NAMALWA (cell line): ENCODE data around the gene ZNF205.
"Not testable (repeated sequence)": the region's sequence is repeated elsewhere in the genome, so short reads cannot be mapped to it uniquely, and the experiment has no call there.

ENCODE experiments used
- DNase-seq: peaks from one replicate; pipeline ENCODE4 v3.0.0-alpha.2; 2015; ENCODE audit warnings: low spot score

Gene ZNF205

DNA sequence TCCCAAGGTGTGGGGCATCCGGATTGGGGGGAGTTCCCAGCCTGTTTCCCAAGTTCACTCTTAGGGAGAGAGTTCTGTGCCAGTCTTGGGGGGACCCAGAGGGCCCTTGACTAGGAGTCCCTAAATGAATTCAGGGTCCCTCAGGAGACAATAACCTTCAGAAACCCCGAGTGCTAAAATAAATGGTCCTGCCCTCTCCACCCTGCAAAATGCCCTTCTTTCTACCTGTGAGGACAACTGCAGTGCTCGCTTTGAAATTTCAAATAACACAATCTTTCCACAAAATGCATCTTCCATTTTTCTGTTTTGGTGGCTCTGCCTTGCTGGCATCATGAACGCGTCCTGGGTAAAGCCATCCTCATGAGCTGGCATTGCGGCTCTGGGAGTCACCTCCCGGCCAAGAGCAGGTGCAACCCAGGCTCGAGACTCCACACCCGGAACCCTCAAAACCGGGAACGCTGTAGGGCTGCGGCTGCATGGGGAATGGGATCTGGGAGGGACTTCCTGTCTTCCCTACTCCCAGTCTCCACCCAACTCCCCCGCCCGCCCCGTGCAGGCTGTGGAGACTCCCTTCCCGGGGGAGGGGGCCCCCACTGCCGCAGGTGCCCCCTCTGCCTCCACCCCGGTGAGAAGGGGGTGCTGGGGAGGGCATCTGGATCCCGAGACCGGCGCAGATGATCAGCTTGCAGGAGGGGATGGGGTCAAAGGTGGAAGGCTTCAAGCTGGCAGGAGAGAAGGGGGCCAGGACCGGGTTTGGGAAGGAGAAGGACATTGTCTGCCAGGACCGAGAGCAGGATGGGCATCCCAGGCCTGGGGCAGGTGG lies at the start of gene ZNF205:
Gene ZNF205 (plus strand): TSS at position 529 of the 823 bp plus-strand sequence. CDS start 845 bp downstream, outside the sequence.
- DNase-seq = no peak

DNA sequence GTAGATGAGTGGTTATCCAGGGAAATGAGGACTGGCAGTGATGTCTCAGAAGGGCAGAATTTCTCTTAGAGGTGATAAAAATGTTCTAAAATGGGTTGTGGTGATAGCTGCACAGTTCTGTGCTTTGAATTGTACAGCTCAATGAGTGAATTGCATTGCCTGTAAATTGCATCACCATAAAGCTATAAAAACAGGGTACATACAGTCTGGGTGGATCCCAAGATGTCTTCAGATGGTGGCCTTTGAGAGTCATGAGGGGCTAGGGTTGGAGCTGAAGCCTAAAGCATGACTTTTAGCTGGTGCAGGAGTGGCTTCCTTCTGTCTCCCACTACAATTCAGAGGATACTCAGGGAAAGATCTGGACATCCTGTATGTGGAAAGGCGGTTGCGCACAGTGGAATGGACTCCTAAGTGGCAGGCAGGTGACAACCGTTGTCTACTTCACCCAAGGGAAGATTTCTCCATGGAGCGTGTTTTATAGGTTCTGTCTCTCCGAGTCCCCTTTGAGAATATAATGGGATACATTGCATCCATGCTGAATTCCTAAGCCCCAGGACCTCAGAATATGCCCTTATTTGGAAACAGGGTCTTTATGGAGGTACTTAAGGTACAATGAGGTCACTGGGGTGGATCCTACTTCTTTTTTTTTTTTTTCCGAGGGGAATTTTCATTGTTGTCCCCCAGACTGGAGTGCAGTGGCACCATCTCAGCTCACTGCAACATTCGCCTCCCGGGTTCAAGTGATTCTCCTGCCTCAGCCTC lies 48.6 kb upstream of the ZNF205 start:
- DNase-seq = no peak

DNA sequence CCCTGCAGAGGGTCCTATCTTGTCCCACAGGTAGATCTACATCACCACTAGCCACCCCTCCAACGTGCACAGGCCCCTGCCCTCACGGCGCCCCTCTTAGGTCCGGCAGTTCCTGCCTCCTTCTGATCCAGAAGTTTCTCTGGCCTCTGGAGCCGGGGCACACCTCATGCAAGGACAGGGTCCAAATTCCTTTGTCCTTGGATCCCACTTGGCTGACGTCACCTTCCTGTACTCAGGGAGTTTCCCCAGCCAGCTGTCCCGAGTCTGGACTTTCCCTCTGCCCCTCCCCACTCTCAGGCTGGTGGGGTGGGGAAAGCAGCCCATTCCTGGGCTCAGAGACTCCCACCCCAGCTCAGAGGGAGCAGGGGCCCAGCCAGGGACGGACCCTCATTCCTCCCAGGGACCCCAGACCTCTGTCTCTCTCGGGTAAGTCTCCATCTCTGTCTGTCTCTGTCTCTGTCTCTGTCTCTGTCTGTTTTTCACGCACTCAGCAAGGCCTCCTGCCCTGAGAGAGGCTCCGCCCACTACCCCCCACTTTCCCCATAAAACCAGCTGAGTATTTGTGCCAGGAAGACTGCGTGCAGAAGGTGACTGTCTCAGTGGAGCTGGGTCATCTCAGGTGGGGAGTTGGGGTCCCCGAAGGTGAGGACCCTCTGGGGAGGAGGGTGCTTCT lies 47.2 kb upstream of the ZNF205 start, which contains the start of gene IL32:
Gene IL32 (plus strand): TSS at position 572 of the 673 bp plus-strand sequence. CDS start 172 bp downstream, outside the sequence.
- no peak for DNase-seq

DNA sequence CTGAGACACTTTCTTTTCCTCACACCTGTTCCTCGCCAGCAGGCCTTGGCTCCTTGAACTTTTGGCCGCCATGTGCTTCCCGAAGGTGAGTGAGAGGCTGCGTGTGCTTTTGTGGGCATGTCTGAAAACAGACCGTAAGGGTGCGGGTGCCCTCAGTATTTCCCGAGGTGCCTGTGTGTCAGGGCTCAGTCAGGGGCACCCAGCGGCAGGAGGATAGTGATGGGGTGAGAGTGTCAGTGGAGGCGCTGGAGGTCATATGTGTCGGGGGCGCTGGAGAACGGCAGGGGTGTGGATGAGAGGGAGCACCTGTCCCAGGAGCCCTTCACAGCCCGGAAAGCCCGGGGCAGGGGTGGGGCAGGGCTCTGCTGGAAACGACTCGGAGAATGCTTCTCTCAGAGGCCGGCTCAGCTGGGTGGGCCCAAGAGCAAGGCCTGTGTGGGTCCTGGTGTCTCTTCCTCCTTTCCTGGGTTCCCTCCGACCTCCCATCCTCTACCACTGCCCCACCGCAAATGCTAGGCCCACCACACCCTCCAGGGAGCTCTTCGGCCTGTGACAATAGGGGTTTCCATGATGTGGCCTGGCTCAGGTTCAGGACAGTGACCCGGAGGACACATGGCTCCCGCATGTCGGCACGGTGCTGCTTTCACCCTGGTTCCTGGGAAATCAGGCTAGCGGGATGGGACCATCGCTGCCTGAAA lies 46.5 kb upstream of the ZNF205 start:
- no peak for DNase-seq

- no peak for DNase-seq
These were observed 46.0 kb upstream of the ZNF205 start for GRCh38 chr16:3066440-3066748.

DNA sequence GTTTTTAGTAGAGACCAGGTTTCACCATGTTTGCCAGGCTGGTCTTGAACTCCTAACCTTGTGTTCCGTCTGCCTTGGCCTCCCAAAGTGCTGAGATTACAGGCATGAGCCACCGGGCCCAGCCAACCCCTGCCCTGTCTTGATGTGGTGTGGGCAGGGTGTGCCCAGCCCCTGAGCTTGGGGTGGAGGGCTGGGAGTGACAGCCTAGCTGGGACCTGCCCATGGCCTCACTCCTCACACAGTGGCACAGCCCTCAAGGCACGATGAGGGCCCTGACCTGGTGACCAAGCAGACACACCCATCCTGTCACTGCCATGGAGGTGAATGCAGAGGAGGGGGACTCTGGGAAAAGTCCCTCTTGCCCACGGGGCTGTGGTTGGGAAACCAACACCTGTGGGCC lies 43.9 kb upstream of the ZNF205 start:
- no peak for DNase-seq

DNA sequence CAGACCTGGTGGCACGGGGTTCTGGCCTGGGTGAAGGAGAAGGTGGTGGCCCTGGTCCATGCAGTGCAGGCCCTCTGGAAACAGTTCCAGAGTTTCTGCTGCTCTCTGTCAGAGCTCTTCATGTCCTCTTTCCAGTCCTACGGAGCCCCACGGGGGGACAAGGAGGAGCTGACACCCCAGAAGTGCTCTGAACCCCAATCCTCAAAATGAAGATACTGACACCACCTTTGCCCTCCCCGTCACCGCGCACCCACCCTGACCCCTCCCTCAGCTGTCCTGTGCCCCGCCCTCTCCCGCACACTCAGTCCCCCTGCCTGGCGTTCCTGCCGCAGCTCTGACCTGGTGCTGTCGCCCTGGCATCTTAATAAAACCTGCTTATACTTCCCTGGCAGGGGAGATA lies 43.2 kb upstream of the ZNF205 start:
- DNase-seq = not testable (repeated sequence)

- DNase-seq = no peak
These were observed 41.7 kb upstream of the ZNF205 start for GRCh38 chr16:3070608-3071111.

DNA sequence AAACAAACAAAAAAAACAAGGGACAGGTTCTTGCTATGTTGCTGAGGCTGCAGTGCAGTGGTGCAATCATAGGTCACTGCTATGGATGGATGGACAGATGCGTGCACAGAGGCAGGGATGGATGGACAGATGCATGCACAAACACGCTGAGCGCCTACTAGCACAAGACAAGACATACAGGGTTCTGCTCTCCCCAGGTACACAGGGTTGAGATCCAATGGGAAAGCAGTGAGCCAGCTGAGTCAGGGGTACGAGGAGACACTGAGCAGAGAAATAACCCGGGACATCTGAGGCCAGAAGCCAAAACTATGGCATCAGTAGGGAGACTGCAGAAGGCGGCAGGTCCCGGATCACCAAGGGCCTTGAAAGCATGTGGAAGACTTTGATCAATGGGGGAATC lies 40.7 kb upstream of the ZNF205 start:
- no peak for DNase-seq

- DNase-seq = not testable (repeated sequence)
These were observed 40.2 kb upstream of the ZNF205 start for GRCh38 chr16:3072148-3072547.

DNA sequence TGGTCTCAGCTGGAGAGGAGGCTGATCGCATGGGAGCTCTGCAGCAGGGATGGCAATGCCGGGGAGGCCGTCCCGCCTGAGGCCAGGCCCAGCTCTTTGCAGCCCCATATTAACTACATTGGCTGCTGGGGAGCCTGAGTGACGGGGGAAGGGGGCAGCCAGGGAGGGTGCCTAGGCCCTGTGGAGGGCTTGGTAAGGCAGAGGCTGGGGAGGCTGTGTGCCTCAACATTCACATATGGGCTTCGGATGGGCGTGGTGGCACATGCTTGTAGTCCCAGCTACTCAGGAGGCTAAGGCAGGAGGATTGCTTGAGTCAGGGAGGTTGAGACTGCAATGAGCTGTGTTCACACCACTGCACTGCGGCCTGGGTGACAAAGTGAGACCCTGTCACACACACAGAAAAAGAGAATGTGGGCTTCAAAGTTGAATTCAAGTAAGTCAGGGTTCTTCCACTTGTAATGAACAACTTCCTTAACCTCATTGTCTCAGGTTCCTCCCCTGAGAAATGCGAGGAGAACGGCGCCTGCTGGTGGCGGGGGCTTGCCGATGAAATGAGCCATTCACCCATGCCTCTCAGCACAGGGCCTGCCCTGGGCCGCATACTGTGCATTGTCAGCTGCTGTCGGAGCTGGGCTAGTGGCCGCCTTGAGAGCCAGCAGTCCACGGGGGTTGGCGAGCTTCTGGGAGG lies 39.7 kb upstream of the ZNF205 start:
- not testable (repeated sequence) for DNase-seq

GRCh38 chr16:3073448-3073847 lies 38.9 kb upstream of the ZNF205 start:
- DNase-seq = no peak

DNA sequence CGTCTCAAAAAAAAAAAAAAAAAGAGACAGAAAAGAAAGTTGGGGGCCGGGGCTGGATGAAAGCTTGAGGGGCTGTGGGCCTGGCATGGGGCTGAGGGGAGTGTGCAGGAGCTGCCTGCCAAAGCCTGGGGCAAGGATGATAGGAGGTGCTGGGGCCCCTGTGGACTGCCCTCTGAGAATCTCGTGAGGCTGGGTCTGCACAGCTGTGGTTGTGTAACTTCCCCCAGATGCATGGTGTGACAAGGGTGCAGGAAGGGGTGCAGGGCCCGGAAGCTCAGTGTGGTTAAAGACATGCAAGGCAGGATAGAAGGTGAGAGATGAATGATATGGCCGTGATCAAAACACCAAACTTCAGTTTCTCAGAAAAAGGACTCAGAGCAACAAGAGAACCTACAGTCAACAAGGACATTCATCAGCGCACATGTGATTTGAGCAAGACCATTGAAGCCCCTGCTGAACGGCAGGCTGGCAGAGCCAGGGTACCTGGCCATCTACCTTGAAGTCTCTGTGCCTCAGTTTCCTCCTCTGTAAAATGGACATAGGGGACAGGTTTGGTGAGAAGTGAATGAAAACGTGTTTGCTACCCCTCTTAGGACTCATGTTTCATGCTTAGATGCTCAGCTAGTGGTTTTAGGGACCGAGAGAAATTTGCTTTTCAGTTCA lies 37.4 kb upstream of the ZNF205 start:
- DNase-seq = peak; percentile 68

- DNase-seq = no peak
These were observed 36.9 kb upstream of the ZNF205 start for GRCh38 chr16:3075523-3075915.

DNA sequence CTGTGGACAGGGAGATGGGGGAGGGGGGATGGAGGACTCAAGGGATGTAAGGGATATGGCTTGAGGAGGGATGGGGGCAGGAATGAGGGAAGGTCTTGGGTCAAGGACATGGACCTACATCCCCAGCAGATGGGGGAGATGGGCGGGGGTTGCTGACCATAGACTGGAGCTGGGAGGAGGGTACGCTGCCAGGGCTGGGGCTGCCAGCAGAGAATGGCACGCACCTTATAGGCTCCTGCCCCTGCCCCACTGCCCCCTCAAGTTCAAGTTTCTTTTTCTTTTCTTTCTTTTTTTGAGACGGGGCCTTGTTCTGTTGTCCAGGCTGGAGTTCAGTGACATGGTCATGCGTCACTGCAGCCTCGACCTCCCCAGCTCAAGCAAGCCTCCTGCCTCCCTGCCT lies 36.4 kb upstream of the ZNF205 start:
- DNase-seq = not testable (repeated sequence)

DNA sequence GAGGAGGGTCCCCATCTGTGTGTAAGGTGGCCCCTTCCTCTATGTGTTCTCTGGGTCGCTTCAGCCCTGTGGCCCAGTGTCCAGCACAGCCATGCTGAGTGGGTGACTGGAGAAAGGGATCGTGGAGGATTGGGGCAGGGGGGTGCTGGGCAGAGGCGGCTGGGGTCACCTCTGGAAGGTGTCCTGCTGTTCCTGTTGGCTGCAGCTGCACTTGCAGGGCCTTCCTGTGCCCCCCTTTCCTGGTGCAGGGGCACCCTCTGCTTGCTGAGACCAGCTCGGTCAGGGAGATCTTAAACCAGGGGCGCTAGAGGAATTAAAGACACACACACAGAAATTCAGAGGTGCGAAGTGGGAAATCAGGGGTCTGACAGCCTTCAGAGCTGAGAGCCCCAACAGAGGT lies 35.8 kb upstream of the ZNF205 start:
- no peak for DNase-seq

DNA sequence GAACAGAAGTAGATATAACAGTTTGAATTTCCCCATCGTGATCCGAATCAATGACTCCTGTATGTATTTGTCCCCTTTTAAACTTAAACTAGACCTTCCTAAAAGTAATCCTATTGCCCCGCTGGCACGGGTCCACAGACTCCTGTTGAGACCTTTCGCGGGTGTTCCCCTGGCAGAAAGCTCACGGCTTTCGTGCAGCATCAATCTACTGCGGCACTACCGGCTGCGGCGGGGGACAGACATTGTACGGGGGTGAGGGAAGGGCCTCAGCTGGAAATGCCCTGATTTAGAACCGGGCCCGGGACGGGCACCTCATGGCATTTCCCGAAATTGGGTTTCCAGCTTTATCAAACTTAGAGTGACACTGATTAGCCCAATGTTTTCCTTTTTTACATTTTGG lies 32.4 kb upstream of the ZNF205 start:
- no peak for DNase-seq

- not testable (repeated sequence) for DNase-seq
These were observed 30.4 kb upstream of the ZNF205 start for GRCh38 chr16:3081957-3082356.

DNA sequence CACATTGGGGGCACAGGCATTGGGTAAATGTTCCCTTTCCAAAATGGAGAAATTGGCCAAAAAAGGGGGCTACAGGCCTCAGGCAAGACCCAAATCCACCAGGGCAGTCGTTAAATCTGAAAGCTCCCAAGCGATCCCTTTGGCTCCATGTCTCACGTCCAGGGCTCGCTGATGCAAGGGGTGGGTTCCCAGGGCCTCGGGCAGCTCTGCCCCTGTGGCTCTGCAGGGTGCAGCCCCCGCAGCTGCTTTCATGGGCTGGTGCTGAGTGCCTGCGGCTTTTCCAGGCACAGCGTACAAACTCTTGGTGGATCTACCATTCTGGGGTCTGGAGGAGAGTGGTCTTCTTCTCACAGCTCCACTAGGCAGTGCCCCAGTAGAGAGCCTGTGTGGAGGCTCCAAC lies 29.0 kb upstream of the ZNF205 start:
- not testable (repeated sequence) for DNase-seq

- no peak for DNase-seq
These were observed 27.9 kb upstream of the ZNF205 start for GRCh38 chr16:3084491-3084890.
